NCI-H2171 (cell line): ENCODE data around the gene NUP85.
A peak's percentile ranks its signal among the peaks of the same experiment; 100 is the strongest.
"Not testable (repeated sequence)": the region's sequence is repeated elsewhere in the genome, so short reads cannot be mapped to it uniquely, and the experiment has no call there.

Experiments
- DNase-seq: peaks from one replicate; lab custom pipeline; 2025; lab: John Stamatoyannopoulos, UW

The NUP85 gene

DNA sequence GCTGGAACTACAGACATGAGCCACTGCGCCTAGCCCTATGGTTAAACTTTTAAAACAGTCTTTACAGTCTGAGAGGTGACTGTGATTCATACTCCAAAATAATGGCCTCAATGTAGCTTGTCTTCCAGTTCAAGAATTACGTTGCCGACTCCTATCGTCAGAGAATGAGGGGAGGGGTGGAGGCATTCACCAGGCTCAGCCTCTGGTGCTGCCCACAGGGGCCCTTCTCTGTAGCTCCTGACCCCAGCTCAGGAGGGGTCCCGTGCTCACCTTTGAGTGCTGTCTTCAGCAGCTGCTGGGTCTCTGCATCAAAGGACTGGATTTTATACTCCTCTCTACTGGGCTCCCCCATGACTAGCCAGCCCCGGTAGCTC is 64.4 kb downstream of the NUP85 start:
- no peak for DNase-seq

DNA sequence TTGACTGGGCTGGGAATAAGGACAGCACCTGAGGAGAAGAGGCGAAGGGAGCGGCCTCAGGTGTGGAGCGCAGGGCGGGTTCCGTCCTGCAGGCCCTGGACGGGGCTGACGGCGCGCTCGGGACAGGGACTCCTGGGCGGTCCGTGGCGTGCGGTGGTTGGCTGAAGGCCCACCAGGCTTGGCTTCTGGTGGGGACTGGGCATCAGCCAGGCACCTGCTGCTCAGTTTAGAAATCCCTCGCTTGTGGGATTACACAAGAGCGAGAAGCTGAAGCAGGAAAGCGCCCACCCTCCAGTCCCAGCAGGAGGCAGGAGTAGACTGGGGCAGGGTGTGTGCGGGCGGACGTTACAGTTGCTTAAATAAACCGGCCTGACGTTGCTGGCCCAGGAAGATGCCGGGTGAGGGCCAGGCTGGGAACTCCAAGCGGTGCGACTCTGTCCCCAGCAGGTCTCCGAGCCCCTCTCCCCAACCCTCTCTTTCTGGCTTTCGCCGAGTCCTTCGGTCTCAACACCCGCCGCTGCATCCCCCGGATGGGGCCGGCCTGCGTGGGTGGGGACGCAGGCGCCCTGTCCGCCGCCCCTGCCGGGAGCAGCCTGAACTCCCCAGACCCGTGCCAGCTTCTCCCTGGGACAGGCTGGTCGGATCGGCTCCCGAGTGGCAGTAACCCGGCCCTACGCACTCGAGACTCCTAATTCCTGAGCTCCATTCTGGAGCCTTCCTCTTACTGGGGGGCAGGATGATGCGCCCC is 64.9 kb downstream of the NUP85 start:
- peak; percentile 40 for DNase-seq

DNA sequence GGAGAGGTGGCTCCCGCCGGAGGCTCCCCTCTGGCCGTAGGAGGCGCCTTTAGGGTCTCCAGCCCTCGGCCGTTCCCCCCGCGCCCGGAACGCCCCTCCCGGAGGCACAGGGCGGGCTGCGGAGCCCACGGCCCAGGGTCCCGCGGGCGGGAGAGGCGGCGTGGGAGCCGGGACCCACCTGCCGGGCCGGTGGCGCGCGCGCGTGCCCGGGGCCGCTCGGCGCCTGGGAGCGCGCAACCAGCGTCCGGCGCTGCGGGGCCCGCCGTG is 65.4 kb downstream of the NUP85 start, which contains the start of gene MIF4GD:
Gene MIF4GD (minus strand): TSS at position 266 of the 267 bp plus-strand sequence. CDS start 1,036 bp downstream, outside the sequence.
- DNase-seq = no peak

DNA sequence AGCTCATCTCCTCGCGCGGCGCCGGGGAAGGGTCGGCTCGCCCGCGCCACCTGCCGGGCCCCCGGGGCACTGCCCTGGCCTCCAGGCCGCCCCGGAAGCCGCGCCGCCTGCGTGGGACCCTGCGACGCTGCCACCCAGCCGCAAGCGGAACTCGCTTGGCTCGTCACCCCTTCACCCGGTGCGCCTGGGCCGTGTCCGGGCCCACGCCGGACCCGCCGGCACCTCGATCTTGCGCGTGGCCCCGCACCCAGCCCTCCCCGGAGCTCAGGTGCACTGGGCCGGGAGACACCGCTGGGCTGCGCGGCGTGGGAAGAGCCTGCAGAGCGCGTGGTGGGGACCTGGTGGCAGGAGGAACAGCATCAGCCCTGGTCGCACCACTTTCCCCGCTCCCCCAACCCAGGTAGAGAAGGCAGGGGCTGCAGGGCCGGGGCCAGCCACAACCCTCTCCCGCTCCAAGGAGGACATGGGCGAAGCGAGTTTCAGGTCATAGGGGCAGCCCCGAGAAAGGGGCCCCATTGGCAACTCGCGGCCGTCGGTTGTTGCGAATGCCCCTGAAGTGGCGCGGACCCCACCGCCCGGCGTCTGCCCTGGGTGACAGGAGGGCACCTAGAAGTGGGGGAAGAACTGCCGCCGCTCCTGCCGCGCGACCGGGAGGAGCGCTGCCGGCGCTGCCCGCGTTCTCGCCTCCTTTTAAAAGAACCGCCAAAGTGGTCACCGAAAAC is 65.9 kb downstream of the NUP85 start:
- peak; percentile 87 for DNase-seq

DNA sequence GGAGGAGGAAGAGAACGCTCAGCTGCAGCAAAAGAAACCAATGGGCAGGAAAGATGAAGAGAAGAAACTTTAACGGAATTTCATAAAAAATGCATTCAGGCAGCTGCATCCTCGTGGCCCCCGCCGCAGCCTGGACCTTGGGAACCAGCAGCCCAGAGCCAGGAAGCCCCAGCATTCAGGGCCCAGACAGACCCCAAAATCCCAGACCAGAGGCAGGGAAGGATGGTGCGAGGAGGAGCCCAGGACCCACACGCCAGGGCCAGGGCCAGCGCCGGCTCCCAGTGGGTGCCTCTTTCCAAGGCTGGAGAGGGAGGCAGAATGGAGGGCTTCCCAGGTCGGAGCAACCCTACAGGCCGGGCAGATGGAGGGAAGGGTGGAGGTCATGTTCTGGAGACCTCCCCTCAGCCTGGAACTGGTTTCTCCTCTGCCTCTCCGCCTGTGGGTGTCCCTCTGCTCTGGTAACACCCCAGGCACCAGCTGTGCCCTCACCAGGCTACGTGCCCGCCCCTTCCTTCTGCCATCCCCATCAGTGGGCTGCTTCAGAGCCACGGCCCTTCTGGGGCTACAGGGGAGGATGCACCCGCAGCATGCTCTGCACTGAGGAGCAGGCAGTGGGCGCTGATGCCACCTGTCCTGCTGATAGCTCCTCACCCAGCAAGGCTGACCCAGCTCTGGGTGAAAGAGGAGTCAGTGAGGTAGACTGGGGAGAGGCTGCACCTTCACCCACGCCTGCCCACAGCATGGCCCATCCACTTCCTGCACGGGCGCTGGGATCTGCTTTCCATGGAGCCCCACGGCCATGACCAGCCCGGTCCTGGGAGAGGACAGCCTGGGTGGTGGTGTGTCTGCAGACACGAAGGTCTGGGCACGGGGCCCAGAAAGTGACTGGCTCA is 66.7 kb downstream of the NUP85 start:
- no peak for DNase-seq

DNA sequence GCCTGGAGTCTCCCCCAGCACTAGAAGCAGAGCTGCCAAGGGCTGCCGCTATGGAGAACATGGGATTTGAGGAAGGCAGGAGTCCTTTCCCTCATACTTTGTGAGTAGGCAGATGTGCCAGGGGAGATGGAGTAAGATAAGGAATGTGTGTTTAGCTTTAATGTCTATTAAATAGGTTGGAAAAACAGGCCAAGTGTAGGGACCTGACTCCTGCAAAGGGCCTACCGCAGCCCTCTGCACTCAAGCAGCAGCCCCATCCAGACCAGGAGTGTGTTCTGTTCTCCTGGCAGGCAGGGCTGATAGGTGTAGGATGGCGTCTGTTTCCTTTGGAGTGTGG is 67.3 kb downstream of the NUP85 start:
- DNase-seq = no peak

DNA sequence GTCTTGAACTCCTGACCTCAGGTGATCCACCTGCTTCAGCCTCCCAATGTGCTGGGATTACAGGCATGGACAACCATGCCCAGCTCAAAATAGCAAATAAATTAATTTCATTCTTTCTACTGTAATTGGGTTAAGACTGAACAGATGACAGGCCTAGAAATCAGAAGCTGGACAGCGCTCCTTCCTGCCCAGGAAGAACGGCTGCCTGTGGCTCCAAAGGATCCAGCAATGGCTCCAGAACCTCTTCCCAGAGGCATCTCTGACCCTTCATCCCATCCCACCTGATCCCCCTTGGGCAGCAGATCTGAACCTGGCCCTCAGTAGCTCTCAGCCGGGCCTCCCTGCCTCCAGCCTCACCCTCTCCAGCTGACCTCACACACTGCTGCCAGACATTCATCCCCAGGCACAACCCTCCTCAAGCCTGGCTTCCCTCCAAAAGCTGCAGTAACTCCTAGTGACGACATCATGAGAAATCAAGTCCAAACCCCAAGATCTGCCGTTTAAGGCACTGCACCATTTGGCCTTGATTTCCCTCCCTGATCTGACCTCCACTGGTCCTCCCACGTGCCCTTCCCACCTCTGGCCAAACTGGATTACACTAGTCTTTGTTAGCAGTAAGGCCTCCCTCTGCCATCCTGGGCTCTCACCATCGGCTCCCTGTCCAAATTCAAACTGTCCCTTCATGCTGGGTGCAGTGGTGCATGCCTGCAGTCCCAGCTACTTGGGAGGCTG is 68.7 kb downstream of the NUP85 start:
- no peak for DNase-seq

DNA sequence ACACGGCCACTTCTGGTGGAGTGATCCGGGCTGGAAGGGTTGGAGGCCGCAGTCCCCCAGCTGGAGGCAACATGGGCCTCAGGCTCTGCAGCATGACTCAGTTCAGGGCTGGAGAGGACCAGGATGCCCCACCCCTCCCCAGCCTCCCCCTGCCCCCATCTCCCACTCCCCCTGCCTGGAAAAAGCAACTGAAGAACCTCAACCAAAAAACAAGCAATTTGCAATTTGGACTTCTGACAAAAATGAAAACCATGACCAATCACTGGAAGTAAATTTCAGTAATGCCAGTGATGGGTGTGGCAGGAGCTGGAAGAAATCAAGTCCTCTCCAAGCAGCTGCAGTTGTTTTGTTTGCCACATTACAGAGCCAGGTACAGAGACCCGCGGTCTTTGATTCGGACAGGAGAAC is 72.2 kb downstream of the NUP85 start:
- no peak for DNase-seq

DNA sequence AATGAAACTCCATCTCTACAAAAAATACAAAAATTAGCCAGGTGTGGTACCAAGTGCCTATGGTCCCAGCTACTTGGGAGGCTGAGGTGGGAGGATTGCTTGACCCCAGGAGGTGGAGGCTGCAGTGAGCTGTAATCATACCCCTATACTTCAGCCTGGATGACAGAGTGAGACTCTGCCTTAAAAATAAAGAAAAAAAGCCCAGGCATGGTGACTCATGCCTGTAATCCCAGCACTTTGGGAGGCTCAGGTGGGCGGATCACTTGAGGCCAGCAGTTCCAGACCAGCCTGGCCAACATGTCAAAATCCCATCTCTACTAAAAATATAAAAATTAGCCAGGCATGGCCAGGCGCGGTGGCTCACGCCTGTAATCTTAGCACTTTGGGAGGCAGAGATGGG is 74.7 kb downstream of the NUP85 start:
- not testable (repeated sequence) for DNase-seq

DNA sequence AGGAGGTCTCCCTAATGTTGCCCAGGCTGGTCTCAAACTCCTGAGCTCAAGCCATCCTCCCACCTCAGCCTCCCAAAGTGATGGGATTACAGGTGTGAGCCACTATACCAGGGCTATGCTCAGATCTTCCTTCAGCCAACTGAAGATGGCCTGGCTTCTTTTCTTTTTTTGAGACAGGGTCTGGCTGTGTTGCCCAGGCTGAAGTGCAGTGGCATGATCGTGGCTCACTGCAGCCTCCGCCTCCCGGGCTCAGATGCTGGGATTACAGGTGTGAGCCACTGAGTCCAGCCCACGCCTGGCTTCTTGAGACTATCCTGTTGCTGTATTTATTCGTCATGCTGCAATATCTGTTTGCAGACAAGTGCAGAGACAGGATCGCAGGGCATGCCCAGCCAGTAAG is 79.6 kb downstream of the NUP85 start:
- DNase-seq = no peak
